Measurements from ENCODE around the gene PDE4D. TPM values are rescaled to one million over a fixed set of nuclear protein-coding genes. Genes with fewer than 3 reads are reported as not detected.
"Not testable (repeated sequence)": the region's sequence is repeated elsewhere in the genome, so short reads cannot be mapped to it uniquely, and the experiment has no call there.

The PDE4D gene
- total RNA-seq, 1 donor: 12.7 TPM

DNA sequence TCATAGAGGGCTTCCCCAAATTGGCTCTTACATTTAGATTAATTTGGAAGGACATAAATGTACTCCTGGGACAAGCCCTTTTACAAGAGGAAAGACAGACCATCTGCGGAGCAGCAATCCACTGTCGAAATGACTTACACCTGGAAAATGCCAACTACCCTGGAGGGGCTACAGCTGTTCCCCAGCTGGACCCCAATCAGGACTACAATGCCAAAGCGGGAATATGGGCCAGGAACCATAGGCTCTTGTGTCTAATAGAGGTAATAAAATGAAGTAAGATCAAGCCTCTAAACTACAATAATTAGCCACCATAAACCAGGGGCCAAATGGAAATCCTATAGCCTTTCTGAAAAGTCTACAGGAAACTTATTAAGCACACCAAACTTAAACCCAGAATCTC, 581.3 kb downstream of the PDE4D start:
- H3K4me3 ChIP-seq (ENCODE audit: low read depth, low read length): no peak overlapping the region
- DNase-seq (ENCODE audit: low read depth): no peak
- TF ChIP-seq, protein P1, sequence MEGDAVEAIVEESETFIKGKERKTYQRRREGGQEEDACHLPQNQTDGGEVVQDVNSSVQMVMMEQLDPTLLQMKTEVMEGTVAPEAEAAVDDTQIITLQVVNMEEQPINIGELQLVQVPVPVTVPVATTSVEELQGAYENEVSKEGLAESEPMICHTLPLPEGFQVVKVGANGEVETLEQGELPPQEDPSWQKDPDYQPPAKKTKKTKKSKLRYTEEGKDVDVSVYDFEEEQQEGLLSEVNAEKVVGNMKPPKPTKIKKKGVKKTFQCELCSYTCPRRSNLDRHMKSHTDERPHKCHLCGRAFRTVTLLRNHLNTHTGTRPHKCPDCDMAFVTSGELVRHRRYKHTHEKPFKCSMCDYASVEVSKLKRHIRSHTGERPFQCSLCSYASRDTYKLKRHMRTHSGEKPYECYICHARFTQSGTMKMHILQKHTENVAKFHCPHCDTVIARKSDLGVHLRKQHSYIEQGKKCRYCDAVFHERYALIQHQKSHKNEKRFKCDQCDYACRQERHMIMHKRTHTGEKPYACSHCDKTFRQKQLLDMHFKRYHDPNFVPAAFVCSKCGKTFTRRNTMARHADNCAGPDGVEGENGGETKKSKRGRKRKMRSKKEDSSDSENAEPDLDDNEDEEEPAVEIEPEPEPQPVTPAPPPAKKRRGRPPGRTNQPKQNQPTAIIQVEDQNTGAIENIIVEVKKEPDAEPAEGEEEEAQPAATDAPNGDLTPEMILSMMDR (IDR thresholded peaks at IDR 0.05; ENCODE audit: insufficient read depth, low read length): no peak

DNA sequence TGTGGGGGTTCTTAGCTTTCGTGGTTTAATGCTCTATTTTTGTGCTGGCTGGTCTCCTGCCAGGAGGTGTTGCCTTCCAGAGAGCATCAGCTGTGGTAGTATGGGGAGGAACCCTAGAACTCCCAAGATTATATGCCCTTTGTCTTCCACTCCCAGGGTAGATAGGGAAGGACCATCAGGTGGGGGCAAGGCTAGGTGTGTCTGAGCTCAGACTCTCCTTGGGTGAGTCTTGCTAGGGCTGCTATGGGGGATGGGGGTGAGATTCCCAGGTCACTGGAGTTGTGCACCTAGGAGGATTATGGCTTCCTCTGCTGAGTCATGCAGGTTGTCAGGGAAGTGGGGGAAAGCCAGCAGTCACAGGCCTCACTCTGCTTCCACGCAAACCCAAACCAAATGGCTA, 584.8 kb downstream of the PDE4D start:
- not testable (repeated sequence) for DNase-seq (ENCODE audit: low read depth); H3K4me3 ChIP-seq (ENCODE audit: low read depth, low read length)

GRCh38 chr5:59303289-59303716, 590.2 kb downstream of the PDE4D start:
- not testable (repeated sequence) for H3K4me3 ChIP-seq (ENCODE audit: low read depth, low read length); DNase-seq (ENCODE audit: low read depth)

- not testable (repeated sequence) for H3K4me3 ChIP-seq (ENCODE audit: low read depth, low read length); DNase-seq (ENCODE audit: low read depth)
These were observed 591.0 kb downstream of the PDE4D start for GRCh38 chr5:59302509-59302908.

GRCh38 chr5:59301727-59302126, 591.8 kb downstream of the PDE4D start:
- H3K4me3 ChIP-seq (ENCODE audit: low read depth, low read length): no peak overlapping the region
- DNase-seq (ENCODE audit: low read depth): no peak
- TF ChIP-seq, protein P1 (IDR thresholded peaks at IDR 0.05; ENCODE audit: insufficient read depth, low read length): no peak

GRCh38 chr5:59300930-59301329, 592.6 kb downstream of the PDE4D start:
- DNase-seq (ENCODE audit: low read depth): no peak
- no peak overlapping the region for H3K4me3 ChIP-seq (ENCODE audit: low read depth, low read length)
- TF ChIP-seq, protein P1 (IDR thresholded peaks at IDR 0.05; ENCODE audit: insufficient read depth, low read length): no peak

DNA sequence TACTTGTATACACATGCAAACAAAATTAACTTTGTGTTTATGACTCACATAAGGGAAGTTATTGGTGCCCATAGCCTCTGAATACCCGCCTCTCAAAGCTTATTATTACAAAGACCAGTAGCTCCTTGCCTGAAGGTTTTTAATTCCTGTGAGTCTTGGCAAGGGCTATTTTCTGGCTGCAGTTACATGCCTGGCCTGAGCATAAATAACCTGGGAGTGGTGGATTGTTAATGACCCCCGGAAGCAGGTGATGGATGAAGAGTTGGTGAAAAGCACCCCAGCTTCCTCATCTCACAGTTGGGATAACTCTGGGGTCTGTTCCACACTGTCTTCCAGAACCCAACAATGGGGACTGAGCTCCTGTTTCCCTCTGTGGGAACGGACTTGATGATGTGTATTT, 594.5 kb downstream of the PDE4D start:
- no peak overlapping the region for H3K4me3 ChIP-seq (ENCODE audit: low read depth, low read length)
- DNase-seq (ENCODE audit: low read depth): no peak
- TF ChIP-seq, protein P1 (IDR thresholded peaks at IDR 0.05; ENCODE audit: insufficient read depth, low read length): no peak

DNA sequence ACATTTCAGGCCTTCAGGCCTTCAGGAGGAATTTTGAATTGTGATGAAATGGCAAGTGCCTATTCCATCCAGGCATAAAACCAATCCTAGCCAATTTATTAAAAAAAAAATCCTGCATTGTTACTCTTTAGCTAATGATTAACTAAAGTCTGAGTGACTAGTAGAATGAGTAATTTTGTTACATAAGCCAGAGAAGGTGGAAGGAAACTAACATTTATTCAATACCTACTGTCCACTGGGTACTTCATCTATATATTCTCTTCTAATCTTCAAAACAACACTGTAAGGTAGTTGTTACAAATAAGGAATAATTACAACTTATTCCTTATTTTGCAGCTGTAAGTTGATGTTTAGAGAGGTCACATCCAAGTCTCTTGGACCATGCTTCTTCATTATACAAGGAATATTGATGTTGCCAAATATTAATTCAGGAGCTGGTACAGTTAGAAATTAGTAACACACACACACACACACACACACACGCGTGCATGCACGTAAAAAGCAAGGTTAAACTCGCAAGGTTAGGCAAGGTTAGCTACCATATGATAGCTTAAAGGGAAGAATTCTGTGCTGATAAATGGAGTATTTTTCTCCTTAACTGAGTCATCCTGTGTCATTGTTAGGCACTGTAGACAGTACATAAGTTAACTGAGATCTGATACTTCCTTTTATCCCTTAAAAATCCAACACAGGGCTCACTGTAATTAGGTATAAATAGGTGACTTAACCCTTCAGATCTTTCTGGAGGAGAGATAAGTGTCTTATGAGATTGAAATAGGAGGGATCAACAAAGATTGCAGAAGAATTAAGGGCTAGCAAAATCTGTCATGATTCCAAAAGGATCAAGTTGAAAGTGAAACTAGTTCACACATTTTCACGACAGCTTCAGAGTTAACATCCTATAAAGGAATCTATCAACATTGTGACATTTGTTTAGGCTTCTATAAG, 596.9 kb downstream of the PDE4D start:
- TF ChIP-seq, protein P1 (IDR thresholded peaks at IDR 0.05; ENCODE audit: insufficient read depth, low read length): no peak
- peak; percentile 52 for DNase-seq (ENCODE audit: low read depth)
- peak overlapping the region; percentile 45 for H3K4me3 ChIP-seq (ENCODE audit: low read depth, low read length)

All from fibroblast of the aortic adventitia (primary cell).